Central memory CD4-positive, alpha-beta T cell (primary cell): ENCODE data around the gene GPX2.

ENCODE experiments used
- DNase-seq: peaks from one replicate; pipeline ENCODE4 v3.0.0; 2022

GPX2 gene

GRCh38 chr14:64958743-64959142 lies 16.2 kb upstream of the GPX2 start:
- DNase-seq = no peak

DNA sequence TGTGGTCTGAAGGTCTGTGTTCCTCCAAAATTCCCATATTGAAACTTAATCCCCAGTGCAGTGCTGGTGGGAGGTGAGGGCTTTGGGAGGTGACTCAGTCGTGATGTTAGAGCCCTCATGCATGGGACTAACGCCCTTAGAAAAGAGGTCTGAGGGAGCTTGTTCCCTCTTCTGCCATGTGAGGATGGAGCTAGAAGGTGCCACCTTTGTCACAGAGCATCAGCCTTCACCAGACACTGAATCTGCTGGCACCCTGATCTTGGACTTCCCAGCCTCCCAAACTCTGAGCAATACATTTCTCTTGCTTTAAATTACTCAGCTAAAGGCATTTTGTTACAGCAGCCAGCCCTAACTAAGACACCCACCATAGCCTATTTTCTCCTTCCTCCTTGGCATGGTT lies 15.7 kb upstream of the GPX2 start:
- DNase-seq = no peak

DNA sequence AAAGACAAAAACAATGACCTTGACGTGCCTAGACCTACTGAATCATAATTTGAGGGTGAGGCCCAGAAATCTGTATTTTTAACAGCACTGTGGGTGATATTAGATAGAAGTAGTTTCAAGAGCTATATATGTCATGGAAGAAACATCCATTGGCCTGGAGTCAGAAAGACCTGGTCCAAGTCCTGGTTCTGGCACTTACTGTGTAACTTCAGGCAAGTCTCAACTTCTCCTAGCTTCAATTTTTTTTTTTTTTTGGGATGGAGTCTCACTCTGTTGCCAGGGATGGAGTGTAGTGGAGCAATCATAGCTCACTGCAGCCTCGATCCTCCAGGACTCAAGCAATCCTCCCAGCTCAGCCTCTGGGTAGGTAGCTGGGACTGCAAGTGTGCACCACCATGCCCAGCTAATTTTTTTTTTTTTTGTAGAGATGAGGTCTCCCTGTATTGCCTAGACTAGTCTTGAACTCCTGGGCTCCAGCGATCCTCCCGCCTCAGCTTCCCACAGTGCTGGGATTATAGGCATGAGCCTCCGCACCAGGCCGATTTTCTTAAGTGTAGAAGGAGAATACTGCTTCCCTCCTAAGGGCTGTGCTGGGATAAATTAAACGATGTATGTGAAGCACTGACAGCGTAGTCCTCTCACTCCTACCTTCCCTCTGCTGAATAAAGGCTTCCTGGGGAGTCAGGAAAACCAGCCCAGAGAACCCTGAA lies 14.3 kb upstream of the GPX2 start:
- DNase-seq = no peak

DNA sequence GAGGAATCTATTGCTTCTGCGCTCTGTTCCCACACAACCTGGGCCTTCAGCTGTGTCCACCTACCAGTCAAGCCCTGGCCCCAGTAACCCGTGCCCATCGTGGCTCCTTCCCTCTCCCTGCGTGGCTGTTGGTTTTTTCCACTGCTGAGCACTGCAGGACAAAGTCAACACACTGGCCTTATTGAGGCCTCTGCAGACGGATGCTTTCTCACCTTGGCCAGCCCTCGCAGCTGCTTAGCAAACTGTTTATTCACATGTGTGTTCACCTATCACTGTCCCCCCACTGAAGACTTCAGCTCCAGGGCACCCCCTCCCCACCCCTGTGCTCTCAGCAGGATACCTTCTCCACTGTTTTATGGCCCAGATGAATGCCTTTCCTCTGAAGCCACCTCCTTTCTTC lies 12.8 kb upstream of the GPX2 start:
- no peak for DNase-seq

GRCh38 chr14:64954491-64955240 lies 12.1 kb upstream of the GPX2 start:
- no peak for DNase-seq

GRCh38 chr14:64953661-64954060 lies 11.1 kb upstream of the GPX2 start:
- DNase-seq = no peak

GRCh38 chr14:64953310-64953654 lies 10.7 kb upstream of the GPX2 start:
- no peak for DNase-seq

GRCh38 chr14:64952598-64953309 lies 10.2 kb upstream of the GPX2 start:
- no peak for DNase-seq

GRCh38 chr14:64951724-64952123 lies 9.2 kb upstream of the GPX2 start:
- no peak for DNase-seq

GRCh38 chr14:64951291-64951690 lies 8.7 kb upstream of the GPX2 start:
- no peak for DNase-seq

DNA sequence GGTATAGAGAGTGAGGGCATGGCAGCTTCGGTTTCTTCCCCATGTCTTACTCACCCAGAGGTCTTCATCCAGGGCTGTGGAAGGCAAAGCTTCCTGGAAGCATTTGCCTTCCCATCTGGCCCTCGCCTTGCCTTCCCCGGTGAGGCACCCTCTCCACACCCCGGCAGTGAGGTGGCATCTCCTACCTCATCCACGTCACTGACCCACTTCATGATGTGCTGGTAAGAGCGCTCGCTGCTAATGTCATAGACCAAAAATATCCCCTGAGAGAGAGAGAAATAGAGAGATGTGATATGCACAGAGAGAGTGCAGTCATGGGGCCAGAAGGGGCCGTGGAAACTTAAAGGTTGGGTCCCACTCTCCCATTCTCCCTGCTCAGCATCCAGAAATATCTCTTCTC lies 8.3 kb upstream of the GPX2 start:
- no peak for DNase-seq

DNA sequence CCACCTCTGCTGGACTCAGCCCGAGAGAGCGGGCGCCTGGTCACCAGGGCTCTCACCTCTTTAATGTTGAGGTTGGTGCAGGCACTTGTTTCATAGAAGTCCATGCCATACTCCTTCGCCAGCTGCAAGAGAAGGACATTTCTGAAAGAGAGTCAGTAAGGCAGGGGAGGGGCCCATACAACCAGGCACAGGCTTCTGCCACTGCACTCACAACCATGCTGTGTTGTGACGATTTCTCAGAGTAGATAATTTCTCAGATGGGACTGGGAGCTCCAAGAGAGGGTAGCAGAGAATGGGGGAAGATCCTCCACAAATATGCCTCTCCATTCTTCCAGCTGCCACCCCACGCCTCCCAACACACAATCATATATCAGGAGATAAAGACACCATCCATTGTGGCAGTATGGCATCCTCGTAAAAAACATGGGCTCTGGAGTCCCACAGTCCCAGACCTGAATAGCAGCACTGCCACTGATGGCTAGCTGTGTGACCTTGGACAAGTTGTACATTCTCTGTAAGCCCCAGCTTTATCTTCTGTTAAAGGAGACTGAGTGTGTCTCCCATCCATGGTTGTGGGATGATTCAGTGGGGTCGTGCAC lies 6.2 kb upstream of the GPX2 start:
- DNase-seq = no peak

GRCh38 chr14:64947710-64948611 lies 5.4 kb upstream of the GPX2 start:
- DNase-seq = no peak

DNA sequence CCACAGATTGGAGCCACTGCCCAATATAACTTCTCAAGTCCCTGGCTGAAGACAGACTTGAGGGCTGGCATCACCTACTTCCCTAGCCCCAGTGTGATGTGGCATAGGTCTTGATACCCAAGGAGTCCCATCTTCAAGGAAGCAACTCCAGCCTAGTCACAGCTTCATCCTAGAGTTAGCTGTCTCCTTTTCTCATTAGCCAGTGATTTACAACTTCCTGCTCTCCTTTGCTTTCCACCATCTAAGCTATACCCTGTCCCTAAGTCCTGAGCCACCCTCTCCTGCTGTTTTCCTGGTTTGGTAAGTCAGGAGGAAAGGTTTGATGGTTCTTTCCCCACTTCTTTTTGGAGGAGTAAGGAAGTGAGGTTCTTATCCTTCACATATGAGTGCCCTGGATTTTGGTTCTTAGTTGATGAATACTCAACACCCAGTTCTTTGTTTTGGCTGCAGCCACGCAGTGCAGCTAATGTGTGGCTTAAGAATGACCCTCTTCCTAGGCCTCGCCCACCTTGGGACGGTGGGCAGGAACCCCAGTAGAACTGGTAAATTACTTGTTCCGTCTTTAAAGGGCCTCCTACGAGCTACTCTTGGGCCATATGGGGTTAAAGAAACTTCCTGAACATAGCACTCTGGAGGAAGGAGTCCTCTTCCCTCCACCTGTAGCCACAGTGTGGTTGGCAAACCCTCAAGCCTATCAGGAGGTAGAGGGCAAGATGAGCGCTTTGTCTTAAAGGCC lies 3.9 kb upstream of the GPX2 start:
- DNase-seq = no peak

- no peak for DNase-seq
These were observed 3.1 kb upstream of the GPX2 start for GRCh38 chr14:64945431-64946178.

- DNase-seq = no peak
These were observed 2.3 kb upstream of the GPX2 start for GRCh38 chr14:64944861-64945260.

GRCh38 chr14:64944041-64944440 lies 1.5 kb upstream of the GPX2 start:
- DNase-seq = no peak

DNA sequence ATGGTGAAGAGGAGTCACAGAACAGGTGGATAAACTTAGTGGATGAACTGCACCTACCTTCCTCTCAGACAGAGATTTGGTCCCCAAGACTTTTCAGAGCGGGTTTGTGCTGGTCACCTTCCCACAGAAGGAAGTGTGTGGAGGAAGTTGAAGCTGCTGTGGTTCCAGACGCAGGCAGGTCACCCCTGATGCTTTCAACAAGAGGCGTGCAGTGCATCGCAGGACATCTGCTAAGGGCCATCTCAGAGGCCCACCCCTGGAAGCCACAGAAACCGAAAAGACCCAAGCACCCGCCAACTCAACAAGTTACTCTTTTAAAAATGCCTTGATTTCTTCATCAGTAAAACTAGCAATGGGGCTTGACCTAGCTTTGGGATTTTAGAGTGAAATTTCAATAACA lies 1.0 kb upstream of the GPX2 start:
- no peak for DNase-seq

DNA sequence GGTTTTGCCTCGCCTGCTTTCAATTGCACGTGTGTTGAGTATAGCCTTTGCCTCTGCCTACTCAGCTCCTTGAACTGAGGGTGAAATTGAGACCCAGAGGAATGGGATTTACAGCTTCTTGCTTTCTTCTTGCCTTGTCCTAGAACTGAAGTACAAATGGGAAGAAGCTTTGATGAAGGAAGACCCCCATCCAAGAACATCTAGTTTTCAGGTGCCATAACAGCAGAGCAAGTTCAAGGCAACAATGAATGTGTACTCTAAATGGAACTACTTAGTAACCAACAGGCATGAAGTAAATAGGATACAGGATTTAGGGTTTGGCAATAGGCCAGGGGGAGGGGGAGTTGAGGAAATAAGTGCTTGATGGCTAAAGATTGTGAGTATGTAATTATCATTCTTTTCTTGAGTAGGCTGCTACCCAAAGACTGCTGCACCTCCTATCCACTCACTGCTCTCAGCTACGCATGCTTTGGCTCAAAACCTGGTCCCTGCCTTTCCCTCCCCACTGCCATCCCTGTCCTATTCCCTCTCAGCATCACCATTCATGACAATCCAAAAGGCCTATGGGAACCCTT lies 2.1 kb downstream of the GPX2 start:
- no peak for DNase-seq

- DNase-seq = no peak
These were observed 2.7 kb downstream of the GPX2 start for GRCh38 chr14:64939817-64940190.
